Erythroblast (primary cell): ENCODE results near the gene EDN1.

ENCODE experiments used
- GATA1 ChIP-seq: IDR thresholded peaks from 2 replicates; pipeline ENCODE4 v1.6.1; 2011; ENCODE audit warnings: low read depth, mild to moderate bottlenecking, control low read depth, low read length, moderate library complexity
- POLR2A ChIP-seq: IDR thresholded peaks from 2 replicates; pipeline ENCODE4 v1.6.1; 2011; ENCODE audit warnings: mild to moderate bottlenecking, low read length

DNA sequence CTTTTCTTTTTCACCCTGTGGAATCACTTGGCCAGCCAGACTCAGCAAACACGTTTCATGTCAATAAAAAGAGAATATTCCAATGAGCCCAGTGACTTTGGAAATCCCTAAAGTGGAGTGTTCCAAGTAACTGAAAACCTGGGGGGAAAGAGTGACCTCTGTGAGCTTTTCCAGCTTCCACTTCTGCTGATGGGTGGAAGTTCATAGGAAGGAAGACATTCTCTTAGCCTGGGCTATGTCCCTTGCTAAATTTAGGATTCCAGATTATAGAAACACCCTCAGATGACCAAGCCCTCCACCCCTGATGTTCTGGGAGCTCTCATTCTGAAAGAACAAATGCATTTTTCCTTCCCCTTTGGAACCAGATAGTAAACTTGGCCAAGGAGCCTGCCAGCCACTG lies 44.8 kb upstream of the EDN1 start:
- TF ChIP-seq POLR2A (no peak), GATA1 (no peak)
